GM19438 (cell line): Measurements from ENCODE around the gene PDIA2.
"Not testable (repeated sequence)": the region's sequence is repeated elsewhere in the genome, so short reads cannot be mapped to it uniquely, and the experiment has no call there.

ENCODE experiments used
- ATAC-seq: cut with Tn5 transposase; IDR thresholded peaks from one replicate; pipeline ENCODE4 v1.9.1; 2021; ENCODE audit warnings: low read depth; ENCODE audit not compliant: unreplicated experiment

The PDIA2 gene

DNA sequence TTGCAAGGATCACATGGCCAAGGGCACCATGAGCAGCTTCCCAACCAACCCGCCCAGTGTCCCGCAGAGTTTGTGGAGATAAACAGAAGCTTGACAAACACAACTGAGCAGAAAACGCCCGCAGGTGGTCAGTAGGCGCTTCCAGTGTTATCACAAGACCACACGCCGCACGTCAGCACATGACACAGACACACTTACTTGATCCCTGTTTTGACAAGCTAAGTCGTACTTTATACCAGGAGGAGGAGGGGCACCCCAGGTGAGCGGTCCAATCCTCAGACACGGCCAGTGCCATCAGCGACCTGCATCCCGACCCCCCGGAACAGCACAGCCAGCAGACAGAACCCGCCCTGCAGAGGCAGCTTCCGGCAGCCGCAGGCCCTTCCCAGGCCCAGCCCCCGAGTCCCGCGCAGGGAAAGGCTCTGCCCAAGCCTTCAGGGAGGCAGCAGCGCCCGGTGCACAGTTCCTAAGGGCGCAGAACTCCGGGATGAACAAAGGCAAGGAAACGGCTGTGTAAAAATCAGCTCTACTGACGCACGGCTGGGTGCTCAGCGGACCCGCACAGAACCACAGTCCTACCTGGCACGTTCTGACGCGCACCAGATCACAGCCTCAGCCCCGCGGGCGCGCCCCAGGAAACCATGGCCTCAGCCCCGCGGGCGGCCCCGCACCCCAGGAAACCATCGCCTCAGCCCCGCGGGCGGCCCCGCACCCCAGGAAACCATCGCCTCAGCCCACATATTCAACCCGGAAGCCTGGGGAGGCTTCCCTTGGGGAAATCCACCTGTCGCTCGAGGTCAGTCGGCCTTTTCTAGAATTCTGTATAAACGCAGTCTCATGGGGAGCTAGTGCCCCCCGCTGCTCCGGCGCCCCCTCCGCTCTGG is 41.7 kb downstream of the PDIA2 start:
- ATAC-seq = no peak

DNA sequence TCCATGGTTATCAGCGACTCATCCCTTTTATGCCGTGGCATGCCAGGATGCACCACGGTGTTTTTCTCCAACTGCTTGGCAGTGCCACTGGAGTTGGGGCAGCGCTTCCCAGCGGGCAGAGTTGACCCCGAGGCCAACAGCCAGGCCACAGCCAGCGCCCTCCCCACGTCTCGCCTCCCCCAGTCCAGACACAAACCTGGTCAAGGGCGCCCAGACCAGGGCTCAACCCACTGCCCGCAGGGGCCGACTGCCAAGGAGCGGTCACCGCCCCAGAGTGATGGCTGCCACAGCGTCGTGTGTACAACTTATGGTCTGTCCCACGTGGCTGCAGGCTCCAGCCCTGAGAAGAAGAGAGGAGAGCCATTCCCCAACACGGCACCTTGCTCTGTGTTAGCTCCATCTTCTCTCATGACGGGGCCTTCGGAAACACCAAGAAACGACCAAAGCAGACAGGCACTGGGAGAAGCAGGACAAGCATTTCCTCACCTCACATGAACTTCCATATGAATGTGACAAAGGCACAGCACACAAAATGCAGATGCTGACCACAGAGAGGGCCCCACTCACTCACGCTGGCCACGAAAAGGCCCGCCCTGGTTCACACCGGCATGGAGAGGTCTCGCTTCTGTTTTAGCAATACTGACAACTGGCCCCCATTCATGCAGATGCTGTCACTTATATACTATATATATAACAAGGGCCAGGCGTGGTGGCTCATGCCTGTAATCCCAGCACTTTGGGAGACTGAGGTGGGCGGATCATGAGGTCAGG is 42.6 kb downstream of the PDIA2 start:
- no peak for ATAC-seq

DNA sequence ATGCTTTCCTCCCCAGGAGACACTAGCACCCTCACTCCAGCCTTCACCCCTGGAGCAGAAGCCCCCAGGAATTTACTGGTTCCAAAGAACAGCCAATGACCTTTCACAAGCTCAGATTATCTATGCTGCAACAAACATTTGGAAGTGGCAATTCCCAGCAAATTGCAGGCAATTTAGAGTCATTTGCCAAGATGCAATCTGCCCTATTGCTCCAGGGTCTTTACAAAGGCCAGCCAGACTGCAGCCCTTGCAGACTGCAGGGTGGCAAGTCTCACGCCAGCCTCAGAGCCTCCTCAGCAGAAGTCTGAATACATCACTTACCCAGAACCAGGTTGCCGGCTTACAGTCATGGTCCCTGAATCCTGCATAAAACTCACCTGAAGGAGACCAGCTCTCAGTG is 47.8 kb downstream of the PDIA2 start:
- ATAC-seq = no peak

DNA sequence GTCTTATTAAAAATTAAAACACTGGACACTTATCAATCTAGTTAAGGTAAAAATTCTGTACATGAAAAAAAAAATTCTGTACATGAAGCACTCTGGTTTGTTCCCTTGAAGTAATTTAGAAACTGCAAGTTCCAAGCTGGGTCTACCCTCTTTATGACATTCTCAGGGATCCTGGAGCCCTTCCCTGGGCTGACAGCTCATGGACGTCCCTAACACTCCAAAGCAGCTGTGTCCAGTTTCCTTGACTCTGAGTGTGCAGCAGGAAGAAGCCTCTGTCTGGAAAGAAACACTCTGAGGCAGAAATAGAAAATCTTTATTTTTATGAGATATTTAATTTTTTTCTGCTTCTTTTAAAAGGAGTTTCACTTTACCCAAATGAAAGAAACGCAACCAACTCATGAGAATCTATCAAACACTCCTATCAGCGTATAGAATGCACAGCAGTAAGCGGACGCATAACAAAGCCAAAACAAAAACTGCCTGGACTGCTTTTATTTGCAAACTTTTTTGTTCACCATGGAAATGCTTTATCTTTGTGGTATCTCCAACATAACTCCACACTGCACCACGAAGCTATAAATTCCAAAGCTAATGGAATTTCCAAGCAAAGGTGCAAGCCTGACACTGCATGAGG is 48.3 kb downstream of the PDIA2 start:
- not testable (repeated sequence) for ATAC-seq

DNA sequence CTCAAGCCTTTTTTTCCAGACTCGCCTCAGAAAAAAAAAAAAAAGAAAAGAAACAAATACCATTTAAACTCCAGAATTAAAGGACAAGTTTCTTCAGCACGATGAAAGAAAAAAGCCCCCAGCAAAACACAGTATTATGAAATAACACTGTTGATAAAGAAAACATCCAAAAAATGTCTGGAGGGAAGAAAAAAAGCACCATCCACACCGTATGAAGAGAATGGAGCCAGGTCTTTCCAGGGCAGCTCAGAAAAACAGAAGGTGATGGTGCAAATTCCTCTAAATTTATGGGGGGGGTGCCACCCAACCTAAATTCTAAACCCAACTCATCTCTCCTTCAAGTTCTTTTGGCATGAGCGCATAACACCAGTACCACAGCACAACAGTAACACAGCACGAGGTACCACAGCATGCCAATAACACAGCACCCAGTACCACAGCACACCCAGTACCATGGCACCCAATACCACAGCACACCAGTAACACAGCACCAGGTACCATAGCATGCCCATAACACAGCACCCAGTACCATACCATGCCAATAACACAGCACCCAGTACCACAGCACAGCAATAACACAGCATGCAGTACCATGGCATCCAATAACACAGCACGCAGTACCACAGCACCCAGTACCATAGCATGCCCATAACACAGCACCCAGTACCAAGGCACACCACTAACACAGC is 50.6 kb downstream of the PDIA2 start:
- no peak for ATAC-seq

DNA sequence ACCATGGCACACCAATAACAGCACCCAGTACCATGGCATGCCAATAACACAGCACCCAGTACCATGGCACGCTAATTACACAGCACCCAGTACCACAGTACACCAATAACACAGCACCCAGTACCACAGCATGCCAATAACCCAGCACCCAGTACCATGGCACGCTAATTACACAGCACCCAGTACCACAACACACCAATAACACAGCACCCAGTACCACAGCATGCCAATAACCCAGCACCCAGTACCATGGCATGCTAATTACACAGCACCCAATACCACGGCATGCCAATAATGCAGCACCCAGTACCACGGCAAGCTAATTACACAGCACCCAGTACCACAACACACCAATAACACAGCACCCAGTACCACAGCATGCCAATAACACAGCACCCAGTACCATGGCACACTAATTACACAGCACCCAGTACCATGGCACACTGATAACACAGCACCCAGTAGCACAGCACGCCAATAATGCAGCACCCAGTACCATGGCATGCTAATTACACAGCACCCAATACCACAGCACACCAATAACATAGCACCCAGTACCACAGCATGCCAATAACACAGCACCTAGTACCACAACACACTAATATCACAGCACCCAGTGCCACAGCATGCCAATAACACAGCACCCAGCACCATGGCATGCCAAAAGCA is 51.3 kb downstream of the PDIA2 start:
- not testable (repeated sequence) for ATAC-seq

DNA sequence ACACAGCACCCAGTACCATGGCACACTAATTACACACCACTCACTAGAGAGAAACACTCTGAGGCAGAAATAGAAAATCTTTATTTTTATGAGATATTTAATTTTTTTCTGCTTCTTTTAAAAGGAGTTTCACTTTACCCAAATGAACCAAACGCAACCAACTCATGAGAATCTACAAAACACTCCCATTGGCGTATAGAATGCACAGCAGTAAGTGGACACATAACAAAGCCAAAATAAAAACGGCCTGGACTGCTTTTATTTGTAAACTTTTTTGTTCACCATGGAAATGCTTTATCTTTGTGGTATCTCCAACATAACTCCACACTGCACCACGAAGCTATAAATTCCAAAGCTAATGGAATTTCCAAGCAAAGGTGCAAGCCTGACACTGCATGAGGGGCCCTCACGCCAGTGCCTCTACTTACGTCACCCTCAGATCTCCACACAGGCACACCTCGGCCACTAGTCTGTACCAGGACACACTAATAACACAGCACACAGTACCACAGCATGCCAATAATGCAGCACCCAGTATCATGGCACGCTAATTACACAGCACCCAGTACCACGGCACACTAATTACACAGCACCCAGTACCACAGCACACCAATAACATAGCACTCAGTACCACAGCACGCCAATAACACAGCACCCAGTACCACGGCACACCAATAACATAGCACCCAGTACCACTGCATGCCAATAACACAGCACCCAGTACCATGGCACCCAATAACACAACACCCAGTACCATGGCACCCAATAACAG is 52.1 kb downstream of the PDIA2 start:
- not testable (repeated sequence) for ATAC-seq

DNA sequence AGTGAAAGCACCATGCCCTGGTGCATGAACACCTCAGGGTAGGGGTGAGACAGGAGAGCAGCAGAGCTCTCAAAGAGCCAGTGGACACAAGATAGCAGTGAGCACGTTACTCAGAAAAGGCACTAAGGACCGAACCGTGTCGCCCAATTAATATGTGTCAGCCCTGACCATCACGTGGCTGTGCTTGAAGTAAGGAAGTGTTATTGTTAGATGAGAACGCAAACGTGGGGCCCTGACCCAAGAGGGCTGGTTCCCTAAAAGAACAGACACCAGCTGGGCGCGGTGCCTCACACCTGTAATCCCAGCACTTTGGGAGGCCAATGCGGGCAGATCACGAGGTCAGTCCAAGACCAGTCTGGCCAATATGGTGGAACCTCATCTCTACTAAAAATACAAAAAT is 53.3 kb downstream of the PDIA2 start:
- ATAC-seq = no peak
